Endothelial cell of umbilical vein (primary cell): ENCODE measurements around the gene TMEM87A. TPM values are rescaled to one million over a fixed set of nuclear protein-coding genes. Genes with fewer than 3 reads are reported as not detected.

Source experiments
- BruUV-seq: library from RNA; stranded (reverse); fragments of 400-500 nt; replicated peaks from 2 replicates; lab custom pipeline; 2021; lab: Mats Ljungman, UMichigan
- CTCF ChIA-PET: fragments of 300-600, 350-600 bp; sonication (Branson Sonifier 250); formaldehyde crosslinking; loops from one replicate; lab custom pipeline; 2021; ENCODE audit warnings: antibody characterized with exemption, inconsistent platforms; lab: Charles Lee
- POLR2A ChIA-PET: fragments of 300-600, 350-600 bp; sonication (Branson Sonifier 250); formaldehyde crosslinking; loops from one replicate; lab custom pipeline; 2021; ENCODE audit warnings: antibody characterized with exemption, inconsistent platforms; lab: Charles Lee
- DNase-seq: peaks from one replicate; pipeline ENCODE4 v3.0.0-alpha.2; 2011; ENCODE audit warnings: low read depth, low spot score
- FAIRE-seq: peaks from 2 replicates; lab custom pipeline; 2011; peaks lifted over from hg19 to GRCh38; lab: Jason Lieb, UNC
- H2AFZ ChIP-seq: 2 replicates; pipeline ENCODE4 v1.6.0; 2012; ENCODE audit warnings: low read depth, low read length, control low read depth, inconsistent platforms
- H3K27ac ChIP-seq: 2 replicates; pipeline ENCODE4 v1.5.1; 2011; ENCODE audit warnings: low read depth, mild to moderate bottlenecking, control low read depth, low read length, moderate library complexity; ENCODE audit not compliant: insufficient read depth
- H3K27me3 ChIP-seq, 2 experiments: 2 replicates each; pipeline versions ENCODE4 v1.6.0 to v1.6.1; 2011; ENCODE audit warnings: low read length in 2 of 2, mixed read lengths in 1 of 2; ENCODE audit not compliant: control insufficient read depth in 2 of 2, insufficient read depth in 2 of 2
- H3K36me3 ChIP-seq, 2 experiments: 2 replicates in 1 of 2; 3 replicates in 1 of 2; pipeline ENCODE4 v1.5.1; 2011; ENCODE audit warnings: low read length in 2 of 2, mild to moderate bottlenecking in 1 of 2, moderate library complexity in 1 of 2; ENCODE audit not compliant: control insufficient read depth in 2 of 2, insufficient read depth in 2 of 2; ENCODE audit errors: extremely low read depth in 1 of 2
- H3K4me1 ChIP-seq: 3 replicates; pipeline ENCODE4 v1.5.1; 2011; ENCODE audit warnings: mild to moderate bottlenecking, low read length; ENCODE audit not compliant: control insufficient read depth, insufficient read depth; ENCODE audit errors: extremely low read depth
- H3K4me2 ChIP-seq: 2 replicates; pipeline ENCODE4 v1.6.1; 2011; ENCODE audit warnings: low read length, control low read depth, mixed read lengths; ENCODE audit not compliant: insufficient read depth
- H3K4me3 ChIP-seq, 3 experiments: fragments of 200-600 bp in 1 of 3; sonication (generic), shearing (Covaris generic) in 1 of 3; replicated peaks in 1 of 3; 2 replicates each; pipeline ENCODE4 v1.5.1; 2011 to 2016; ENCODE audit warnings: control low read depth in 3 of 3, low read length in 3 of 3, mild to moderate bottlenecking in 2 of 3, inconsistent platforms in 1 of 3, low read depth in 1 of 3, moderate library complexity in 1 of 3; ENCODE audit not compliant: insufficient read depth in 1 of 3
- H3K79me2 ChIP-seq: 2 replicates; pipeline ENCODE4 v1.6.0; 2012; ENCODE audit warnings: low read length, inconsistent platforms; ENCODE audit not compliant: control insufficient read depth, insufficient read depth
- H3K9ac ChIP-seq: replicated peaks from 2 replicates; pipeline ENCODE3; 2011; ENCODE audit warnings: low read length, control low read depth; ENCODE audit not compliant: insufficient read depth; ENCODE audit errors: extremely low read depth
- H3K9me1 ChIP-seq: replicated peaks from 3 replicates; pipeline ENCODE4 v1.6.0; 2011; ENCODE audit warnings: mild to moderate bottlenecking, low read length; ENCODE audit not compliant: control insufficient read depth, insufficient read depth; ENCODE audit errors: extremely low read depth
- H3K9me3 ChIP-seq: replicated peaks from 2 replicates; pipeline ENCODE4 v1.5.1; 2012; ENCODE audit warnings: low read length, inconsistent platforms; ENCODE audit not compliant: control insufficient read depth, insufficient read depth
- H4K20me1 ChIP-seq: replicated peaks from 2 replicates; pipeline ENCODE3; 2011; ENCODE audit warnings: mild to moderate bottlenecking, low read length; ENCODE audit not compliant: control insufficient read depth, insufficient read depth; ENCODE audit errors: extremely low read depth
- CTCF ChIP-seq, 2 donors: IDR thresholded peaks; 1 replicate in 1 of 2; 2 replicates in 1 of 2; pipeline ENCODE4 v1.5.1; 2011; ENCODE audit warnings: low read length in 2 of 2, mild to moderate bottlenecking in 2 of 2, moderate library complexity in 2 of 2, control low read depth in 1 of 2, inconsistent platforms in 1 of 2, low read depth in 1 of 2; ENCODE audit not compliant: insufficient read depth in 1 of 2; ENCODE audit errors: extremely low read depth in 1 of 2
- EZH2 ChIP-seq: IDR thresholded peaks from 2 replicates; pipeline ENCODE4 v1.6.1; 2012; ENCODE audit warnings: borderline replicate concordance, low read depth, mild to moderate bottlenecking, moderate library complexity, low read length, inconsistent platforms; ENCODE audit not compliant: severe bottlenecking
- FOS ChIP-seq: IDR thresholded peaks from 2 replicates; pipeline ENCODE4 v1.6.1; 2011; ENCODE audit warnings: mild to moderate bottlenecking, low read length, moderate library complexity, borderline replicate concordance; ENCODE audit not compliant: insufficient read depth
- GATA2 ChIP-seq: IDR thresholded peaks from 2 replicates; pipeline ENCODE4 v1.7.0; 2011; ENCODE audit warnings: low read depth, mild to moderate bottlenecking, moderate library complexity, mixed read lengths, low read length; ENCODE audit not compliant: insufficient read length, insufficient read depth
- JUN ChIP-seq: IDR thresholded peaks from 2 replicates; pipeline ENCODE4 v1.6.1; 2011; ENCODE audit warnings: borderline replicate concordance, low read depth; ENCODE audit not compliant: insufficient read length, insufficient read depth
- MAX ChIP-seq: IDR thresholded peaks from 2 replicates; pipeline ENCODE4 v1.6.1; 2011; ENCODE audit not compliant: insufficient read depth, insufficient read length
- MYC ChIP-seq: IDR thresholded peaks from one replicate; pipeline ENCODE4 v1.6.1; 2011; ENCODE audit warnings: mild to moderate bottlenecking, low read depth, low read length
- POLR2A ChIP-seq: IDR thresholded peaks from 2 replicates; pipeline ENCODE4 v1.6.1; 2012; ENCODE audit warnings: low read depth, mild to moderate bottlenecking, control low read depth, low read length
- POLR2AphosphoS5 ChIP-seq: IDR thresholded peaks from 2 replicates; pipeline ENCODE4 v1.6.1; 2012; ENCODE audit warnings: low read depth, mild to moderate bottlenecking, control low read depth, low read length, moderate library complexity; ENCODE audit not compliant: insufficient read depth
- dilution Hi-C: fragments of 300-500 bp; cut with MboI; formaldehyde crosslinking; loops from one replicate; pipeline ENCODE4 v1.15.0; 2019; ENCODE audit warnings: low sequenced_read_pairs; ENCODE audit not compliant: extremely low pct_ligation_motif_present
- intact Hi-C: fragments of 100-400 bp; cut with micrococcal nuclease; formaldehyde crosslinking; loops from one replicate; pipeline ENCODE4 v1.10.0; 2022
- polyA plus RNA-seq, 4 experiments: library from polyadenylated mRNA; depleted of rRNA in 3 of 4; stranded (reverse) in 3 of 4; unstranded in 1 of 4; fragments of >200 nt; gene quantifications; 2 replicates each; pipeline versions ENCODE4 v1.2.1 to v1.2.3, GENCODE V29; 2011 to 2012; ENCODE audit warnings: missing spikeins in 1 of 4
- total RNA-seq: library from RNA; stranded (reverse); gene quantifications from 2 replicates; pipeline ENCODE4 v1.2.3, GENCODE V29; 2021

TMEM87A gene
- total and polyA plus RNA-seq, 2 donors (not counting 3 experiments of a cell fraction or from before 2014, with no cell fraction given): 22.3 to 41.1 TPM

- H3K36me3 ChIP-seq: peaks cover 3% of the 10 kb centered on the region in 2 experiments
- no peaks in the 10 kb centered on the region for H3K4me1 ChIP-seq
- no peaks in the 10 kb centered on the region for H3K9me3 ChIP-seq
- ChIA-PET CTCF (interaction anchor here (1.4 kb wide), 1 partner anchor 186 kb away, joined by 4 read pairs; no protein-coding TSS in a partner anchor), POLR2A (no interaction called here)
- H4K20me1 ChIP-seq: no peaks in the 10 kb centered on the region
- no peak for DNase-seq
- intact Hi-C loops (no loop called here), dilution Hi-C loops (no loop called here)
- FAIRE-seq: no peak
- no TSS peak for BruUV-seq
- H3K9me1 ChIP-seq: no peaks in the 10 kb centered on the region
- H3K9ac ChIP-seq: no peak overlapping the region
- H2AFZ ChIP-seq: no peak overlapping the region
- H3K27me3 ChIP-seq: no peaks in the 10 kb centered on the region
- peaks cover 2% of the 10 kb centered on the region for H3K79me2 ChIP-seq
- no peak overlapping the region for H3K27ac ChIP-seq
- TF ChIP-seq MYC (no peak), FOS (no peak), CTCF (IDR thresholded peaks at IDR 0.05; ENCODE audit: extremely low read depth in 1 of 2, insufficient read depth in 1 of 2, low read depth in 1 of 2, low read length in 2 of 2) (no peak), JUN (no peak), EZH2 (no peak), POLR2AphosphoS5 (no peak), GATA2 (no peak), POLR2A (no peak), MAX (no peak)
- H3K4me3 ChIP-seq: no peak overlapping the region
- H3K4me2 ChIP-seq: no peak overlapping the region
Measured at GRCh38 chr15:42199126-42199525, 74.1 kb downstream of the TMEM87A start.
